Activated CD4-positive, alpha-beta T cell treated with anti-CD3 and anti-CD28 coated beads for 36 hours (primary cell): ENCODE results near the gene EHD2. TPM values are rescaled to one million over a fixed set of nuclear protein-coding genes. Genes with fewer than 3 reads are reported as not detected.
"Not testable (repeated sequence)": the region's sequence is repeated elsewhere in the genome, so short reads cannot be mapped to it uniquely, and the experiment has no call there.

Source experiments
- ATAC-seq: fragments of 200-7000 bp; cut with Tn5 transposase; one replicate; pipeline ENCODE4 v1.10.0; 2021; ENCODE audit warnings: mild to moderate bottlenecking, moderate library complexity
- CTCF ChIA-PET: fragments of 350-600 bp; sonication (Branson Sonifier 250); formaldehyde crosslinking; loops from one replicate; lab custom pipeline; 2021; ENCODE audit warnings: antibody characterized with exemption; lab: Charles Lee
- POLR2A ChIA-PET: fragments of 350-600 bp; sonication (Branson Sonifier 250); formaldehyde crosslinking; loops from one replicate; lab custom pipeline; 2021; ENCODE audit warnings: antibody characterized with exemption, inconsistent platforms; lab: Charles Lee
- DNase-seq: peaks from one replicate; pipeline ENCODE4 v3.0.0-alpha.2; 2020
- H3K27ac Mint-ChIP-seq: one replicate; pipeline ENCODE4 v1.8.0; 2021; ENCODE audit warnings: mixed read lengths
- H3K27me3 Mint-ChIP-seq: one replicate; pipeline ENCODE4 v1.8.0; 2021; ENCODE audit warnings: mixed read lengths
- H3K36me3 Mint-ChIP-seq: one replicate; pipeline ENCODE4 v1.8.0; 2021; ENCODE audit warnings: low read depth, mixed read lengths
- H3K4me1 Mint-ChIP-seq: one replicate; pipeline ENCODE4 v1.8.0; 2021; ENCODE audit warnings: mixed read lengths
- H3K4me3 Mint-ChIP-seq: one replicate; pipeline ENCODE4 v1.8.0; 2021; ENCODE audit warnings: mild to moderate bottlenecking, moderate library complexity, mixed read lengths
- H3K9me3 Mint-ChIP-seq: one replicate; pipeline ENCODE4 v1.8.0; 2021; ENCODE audit warnings: low read depth, mixed read lengths
- intact Hi-C, 2 experiments: fragments of 100-400 bp; cut with DNase I in 1 of 2; cut with micrococcal nuclease in 1 of 2; formaldehyde crosslinking; loops; one replicate each; pipeline versions ENCODE4 v1.14.2 to v1.15.1; 2022 to 2024; cut with DNase I, micrococcal nuclease
- total RNA-seq, 2 experiments: library from RNA; stranded (reverse); gene quantifications; one replicate each; pipeline ENCODE4 v1.2.3, GENCODE V29; 2021

The EHD2 gene
- total RNA-seq: 1 to 10 TPM; 1.6 to 2.5 TPM

DNA sequence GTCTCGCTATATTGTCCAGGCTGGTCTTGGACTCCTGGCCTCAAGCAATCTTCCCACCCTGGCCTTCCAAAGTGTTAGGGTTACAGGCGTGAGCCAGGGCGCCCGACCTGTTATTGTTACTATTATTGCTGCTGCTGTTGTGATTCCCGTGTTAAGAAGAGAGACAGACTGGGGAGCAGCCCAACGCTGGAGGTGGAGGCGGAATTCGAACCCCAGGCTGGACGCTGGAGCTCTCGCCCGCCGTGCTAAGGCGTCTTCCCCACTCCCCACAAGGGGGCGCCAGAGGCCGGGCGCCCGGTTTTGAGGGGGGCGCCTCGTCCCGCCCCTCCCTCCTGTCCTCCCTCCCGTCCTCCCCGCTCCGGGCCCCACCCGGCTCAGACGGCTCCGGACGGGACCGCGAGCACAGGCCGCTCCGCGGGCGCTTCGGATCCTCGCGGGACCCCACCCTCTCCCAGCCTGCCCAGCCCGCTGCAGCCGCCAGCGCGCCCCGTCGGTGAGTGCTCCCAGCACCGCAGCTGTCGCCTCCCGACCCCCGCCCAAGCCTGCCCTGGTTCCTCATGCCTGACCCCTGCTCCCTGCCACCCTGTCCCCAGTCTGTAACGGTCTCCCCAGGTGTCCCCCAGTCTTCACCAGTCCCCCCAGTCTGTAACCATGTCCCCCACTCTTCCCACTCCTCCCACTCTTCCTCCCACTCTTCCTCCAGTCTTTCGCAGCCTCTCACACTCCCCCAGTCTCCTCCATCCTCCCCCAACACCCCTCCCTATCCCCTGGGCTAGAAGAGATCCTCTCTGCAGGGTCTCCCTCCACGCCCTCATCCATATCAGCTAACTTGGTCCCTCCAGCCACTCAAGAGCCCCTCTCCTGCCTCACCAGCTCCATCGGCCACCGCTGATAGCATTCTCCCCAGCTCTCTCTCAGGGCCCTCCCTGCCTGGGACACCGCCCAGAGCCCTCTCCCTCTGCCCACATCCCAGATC lies at the start of gene EHD2:
EHD2 (plus strand) TSS at position 377 of the 976 bp plus-strand sequence. CDS start 3,191 bp downstream, outside the sequence.
- intact Hi-C loops: loop anchor here (1.0 to 5.0 kb wide), 3 partner anchors 30 to 75 kb away; no protein-coding TSS in a partner anchor
- Mint-ChIP-seq H3K36me3 (no peaks in the 10 kb centered on the region), H3K27me3 (peaks cover 37% of the 10 kb centered on the region), H3K4me3 (peak within 1 kb of the TSS; percentile 53), H3K4me1 (peaks cover 5% of the 10 kb centered on the region), H3K9me3 (no peaks in the 10 kb centered on the region), H3K27ac (no peak within 1 kb of the TSS)
- ATAC-seq (peak; percentile 78), DNase-seq (peak; percentile 76)
- CTCF ChIA-PET: interaction anchor here (0.5 to 3.7 kb wide), 23 partner anchors 9 to 280 kb away, joined by 3 to 52 read pairs (median 4); partner anchors contain the start of genes NAPA and NOP53
- POLR2A ChIA-PET: interaction anchor here (0.8 kb wide), 1 partner anchor 10 kb away, joined by 4 read pairs; no protein-coding TSS in a partner anchor

DNA sequence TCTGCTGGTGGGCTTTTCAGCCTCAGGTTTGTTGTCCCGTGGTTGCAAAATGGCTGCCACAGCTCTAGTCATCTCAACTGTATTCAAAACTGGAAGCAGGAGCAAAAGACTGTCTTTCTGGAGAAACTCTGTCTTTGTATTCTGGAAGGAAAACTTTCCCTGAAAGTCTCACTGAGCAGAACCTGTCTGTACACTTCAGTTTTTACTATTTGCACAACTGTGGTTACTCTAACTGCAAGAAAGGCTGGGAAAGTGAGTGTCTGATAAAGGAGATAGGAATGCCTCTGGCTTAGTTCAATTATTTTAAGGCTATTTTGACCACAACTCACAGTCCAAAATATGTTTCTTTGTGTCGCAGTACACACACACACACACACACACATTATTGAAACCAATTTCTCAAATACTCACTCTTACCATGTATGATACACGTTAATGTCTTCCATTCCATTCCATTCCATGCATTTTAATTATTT lies 49.7 kb upstream of the EHD2 start:
- Mint-ChIP-seq H3K9me3 (no peaks in the 10 kb centered on the region), H3K36me3 (peaks cover 4% of the 10 kb centered on the region), H3K4me1 (peaks cover 10% of the 10 kb centered on the region), H3K4me3 (no peak overlapping the region), H3K27me3 (no peaks in the 10 kb centered on the region), H3K27ac (no peak overlapping the region)
- DNase-seq: no peak
- ChIA-PET CTCF (no interaction called here), POLR2A (no interaction called here)
- no peak for ATAC-seq
- intact Hi-C loops: no loop called here

GRCh38 chr19:47663911-47664771 lies 49.1 kb upstream of the EHD2 start:
- Mint-ChIP-seq H3K36me3 (peaks cover 4% of the 10 kb centered on the region), H3K4me1 (peaks cover 10% of the 10 kb centered on the region), H3K9me3 (no peaks in the 10 kb centered on the region), H3K4me3 (no peak overlapping the region), H3K27me3 (no peaks in the 10 kb centered on the region), H3K27ac (no peak overlapping the region)
- no peak for DNase-seq
- intact Hi-C loops: no loop called here
- no peak for ATAC-seq
- ChIA-PET CTCF (no interaction called here), POLR2A (no interaction called here)

- H3K4me1 Mint-ChIP-seq, DNase-seq, H3K27ac Mint-ChIP-seq, POLR2A ChIA-PET, ATAC-seq, H3K9me3 Mint-ChIP-seq, H3K36me3 Mint-ChIP-seq, H3K4me3 Mint-ChIP-seq, intact Hi-C loops, H3K27me3 Mint-ChIP-seq: not testable (repeated sequence)
- CTCF ChIA-PET: interaction anchor here (0.6 kb wide), 1 partner anchor 31 kb away, joined by 3 read pairs; no protein-coding TSS in a partner anchor
These were observed 44.7 kb upstream of the EHD2 start for GRCh38 chr19:47668556-47668955.

GRCh38 chr19:47670736-47671135 lies 42.5 kb upstream of the EHD2 start:
- Mint-ChIP-seq H3K9me3 (no peaks in the 10 kb centered on the region), H3K4me3 (no peak overlapping the region), H3K36me3 (peaks cover 7% of the 10 kb centered on the region), H3K27me3 (no peaks in the 10 kb centered on the region), H3K4me1 (no peaks in the 10 kb centered on the region), H3K27ac (no peak overlapping the region)
- ChIA-PET POLR2A (no interaction called here), CTCF (interaction anchor here (0.9 kb wide), 1 partner anchor 9 kb away, joined by 6 read pairs; no protein-coding TSS in a partner anchor)
- DNase-seq (no peak), ATAC-seq (no peak)
- intact Hi-C loops: no loop called here

DNA sequence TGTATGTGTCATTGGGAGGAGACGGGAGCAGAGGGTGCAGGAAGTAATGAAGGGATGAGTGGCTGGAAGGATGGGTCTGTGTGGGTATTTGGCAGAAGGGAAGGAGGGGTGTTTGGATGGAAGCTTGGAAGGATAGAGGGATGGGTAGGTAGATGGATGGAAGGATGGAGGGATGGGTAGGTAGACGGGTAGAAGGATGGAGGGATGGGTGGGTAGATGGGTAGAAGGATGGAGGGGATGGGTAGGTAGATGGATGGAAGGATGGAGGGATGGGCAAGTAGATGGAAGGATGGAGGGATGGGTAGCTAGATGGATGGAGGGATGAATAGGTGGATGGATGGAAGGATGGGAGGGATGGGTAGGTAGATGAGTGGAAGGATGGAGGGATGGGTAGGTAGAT lies 41.7 kb upstream of the EHD2 start:
- H3K9me3 Mint-ChIP-seq: no peaks in the 10 kb centered on the region
- H3K27me3 Mint-ChIP-seq: no peaks in the 10 kb centered on the region
- CTCF ChIA-PET: interaction anchor here (0.9 kb wide), 1 partner anchor 10 kb away, joined by 6 read pairs; no protein-coding TSS in a partner anchor
- ATAC-seq: no peak
- H3K4me1 Mint-ChIP-seq: no peaks in the 10 kb centered on the region
- intact Hi-C loops: no loop called here
- DNase-seq: no peak
- POLR2A ChIA-PET: no interaction called here
- no peak overlapping the region for H3K27ac Mint-ChIP-seq
- peaks cover 7% of the 10 kb centered on the region for H3K36me3 Mint-ChIP-seq
- H3K4me3 Mint-ChIP-seq: no peak overlapping the region

DNA sequence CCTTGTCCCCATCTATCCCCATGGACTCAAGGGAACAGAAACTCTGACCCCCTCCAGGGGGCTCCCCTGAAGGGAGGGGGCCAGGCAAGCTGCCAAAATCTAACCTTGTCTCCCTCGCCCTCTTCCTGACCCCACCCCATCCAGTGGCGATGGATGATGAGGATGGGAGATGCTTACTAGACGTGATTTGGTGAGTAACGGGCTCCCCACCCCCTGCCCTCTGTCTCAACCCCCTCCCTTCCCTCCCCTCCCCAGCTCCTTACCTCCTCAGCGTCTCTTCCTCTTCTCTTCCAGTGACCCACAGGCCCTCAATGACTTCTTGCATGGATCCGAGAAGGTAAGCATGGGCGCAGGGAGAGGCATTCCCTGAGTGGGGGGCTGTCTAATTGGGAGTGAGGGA lies 39.8 kb upstream of the EHD2 start:
- no peak for ATAC-seq
- no peaks in the 10 kb centered on the region for H3K27me3 Mint-ChIP-seq
- no peak overlapping the region for H3K27ac Mint-ChIP-seq
- POLR2A ChIA-PET: interaction anchor here (0.6 kb wide), 1 partner anchor 94 kb away, joined by 9 read pairs; no protein-coding TSS in a partner anchor
- H3K4me3 Mint-ChIP-seq: no peak overlapping the region
- peaks cover 13% of the 10 kb centered on the region for H3K36me3 Mint-ChIP-seq
- intact Hi-C loops: no loop called here
- CTCF ChIA-PET: no interaction called here
- no peaks in the 10 kb centered on the region for H3K9me3 Mint-ChIP-seq
- no peaks in the 10 kb centered on the region for H3K4me1 Mint-ChIP-seq
- no peak for DNase-seq

- H3K36me3 Mint-ChIP-seq: peaks cover 14% of the 10 kb centered on the region
- H3K4me1 Mint-ChIP-seq: no peaks in the 10 kb centered on the region
- CTCF ChIA-PET: interaction anchor here (0.6 kb wide), 1 partner anchor 24 kb away, joined by 3 read pairs; no protein-coding TSS in a partner anchor
- H3K9me3 Mint-ChIP-seq: no peaks in the 10 kb centered on the region
- H3K4me3 Mint-ChIP-seq: no peak overlapping the region
- intact Hi-C loops: no loop called here
- POLR2A ChIA-PET: no interaction called here
- H3K27ac Mint-ChIP-seq: no peak overlapping the region
- no peak for DNase-seq
- ATAC-seq: no peak
- no peaks in the 10 kb centered on the region for H3K27me3 Mint-ChIP-seq
These were observed 38.7 kb upstream of the EHD2 start for GRCh38 chr19:47674548-47674947.

DNA sequence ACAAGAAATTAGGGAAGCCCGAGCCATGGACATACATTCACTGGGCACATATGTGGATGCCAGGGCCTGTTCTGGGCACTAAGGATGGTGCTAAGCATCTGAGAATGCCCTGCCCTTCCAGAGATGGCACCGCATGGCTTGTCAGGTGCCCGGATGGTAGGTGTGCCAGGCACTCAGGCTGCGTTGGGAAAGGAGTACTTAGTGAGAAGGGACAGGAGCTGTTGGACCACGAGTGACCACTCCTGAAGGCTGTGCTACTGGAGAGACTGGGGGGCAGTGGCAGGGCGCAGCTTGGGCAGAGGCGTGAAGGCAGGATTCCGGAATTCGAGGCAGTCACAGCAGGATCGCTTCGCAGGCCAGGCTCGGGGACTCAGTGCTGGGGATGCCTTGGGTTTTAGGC lies 38.0 kb upstream of the EHD2 start:
- H3K9me3 Mint-ChIP-seq: no peaks in the 10 kb centered on the region
- ChIA-PET CTCF (no interaction called here), POLR2A (no interaction called here)
- H3K27ac Mint-ChIP-seq: no peak overlapping the region
- no peak for ATAC-seq
- H3K4me3 Mint-ChIP-seq: no peak overlapping the region
- no peaks in the 10 kb centered on the region for H3K4me1 Mint-ChIP-seq
- peaks cover 13% of the 10 kb centered on the region for H3K36me3 Mint-ChIP-seq
- H3K27me3 Mint-ChIP-seq: no peaks in the 10 kb centered on the region
- intact Hi-C loops: no loop called here
- DNase-seq: no peak

DNA sequence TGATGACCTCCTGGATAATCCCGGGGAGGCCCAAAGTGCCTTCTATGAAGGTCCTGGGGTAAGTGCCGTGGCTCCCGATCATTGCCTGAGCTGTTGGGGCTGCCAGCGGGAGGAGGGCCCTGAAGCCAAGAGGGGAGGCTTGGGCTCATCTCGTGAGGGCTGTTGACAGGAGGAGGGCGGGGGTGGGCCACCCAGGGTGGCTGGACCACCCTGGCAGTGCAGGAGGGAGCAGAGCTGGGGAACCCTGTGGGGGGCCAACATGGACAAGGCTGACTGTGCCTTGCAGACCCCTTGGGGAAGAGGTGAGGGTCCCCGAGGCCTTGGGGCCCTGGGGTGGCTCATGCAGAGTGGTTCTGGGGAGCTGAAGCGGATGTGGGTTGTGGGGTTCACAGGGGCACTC lies 37.4 kb upstream of the EHD2 start:
- H3K27ac Mint-ChIP-seq: no peak overlapping the region
- CTCF ChIA-PET: interaction anchor here (1.0 kb wide), 1 partner anchor 37 kb away, joined by 3 read pairs; no protein-coding TSS in a partner anchor

GRCh38 chr19:47676811-47677210 lies 36.4 kb upstream of the EHD2 start:
- ChIA-PET CTCF (interaction anchor here (1.0 kb wide), 1 partner anchor 36 kb away, joined by 3 read pairs; no protein-coding TSS in a partner anchor), POLR2A (no interaction called here)
- Mint-ChIP-seq H3K4me1 (no peaks in the 10 kb centered on the region), H3K27me3 (no peaks in the 10 kb centered on the region), H3K27ac (no peak overlapping the region), H3K36me3 (peaks cover 14% of the 10 kb centered on the region), H3K4me3 (no peak overlapping the region), H3K9me3 (no peaks in the 10 kb centered on the region)
- DNase-seq (no peak), ATAC-seq (no peak)
- intact Hi-C loops: no loop called here

More for the DNA sequence above, 37.4 kb upstream of the EHD2 start:
- H3K4me3 Mint-ChIP-seq: no peak overlapping the region
- intact Hi-C loops: no loop called here
- H3K27me3 Mint-ChIP-seq: no peaks in the 10 kb centered on the region
- H3K4me1 Mint-ChIP-seq: no peaks in the 10 kb centered on the region
- DNase-seq (no peak), ATAC-seq (no peak)
- no peaks in the 10 kb centered on the region for H3K9me3 Mint-ChIP-seq
- peaks cover 10% of the 10 kb centered on the region for H3K36me3 Mint-ChIP-seq
- POLR2A ChIA-PET: no interaction called here
